ENCODE measurements around the gene KCNK10. TPM values are rescaled to one million over a fixed set of nuclear protein-coding genes. Genes with fewer than 3 reads are reported as not detected.

The KCNK10 gene
- total RNA-seq, 1 experiment from 2014 or later, result not detected

DNA sequence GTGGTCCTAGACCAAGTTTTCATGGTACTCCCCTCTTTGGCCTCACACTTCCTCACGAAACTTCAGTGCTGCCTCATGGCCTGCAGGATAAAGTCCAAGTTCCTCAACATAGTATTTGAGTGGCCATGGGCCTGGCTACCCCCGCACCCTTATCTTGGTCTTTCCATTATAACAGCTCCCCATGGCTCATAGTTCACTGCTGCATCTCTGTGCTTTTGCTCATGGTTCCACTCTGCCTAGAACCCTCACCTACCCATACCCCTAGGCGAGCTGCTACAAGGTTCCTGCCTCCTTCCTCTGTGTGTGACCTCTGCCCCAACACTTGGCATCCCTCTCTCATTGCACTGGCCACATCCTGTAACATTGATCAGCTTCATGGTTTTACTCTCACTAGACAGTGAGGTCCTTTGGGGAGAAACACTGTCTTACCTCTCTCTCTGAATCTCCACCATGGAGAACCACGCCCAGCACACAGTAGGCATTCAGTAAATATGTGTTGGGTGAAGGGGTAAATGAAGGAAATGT, 159.3 kb downstream of the KCNK10 start:
- DNase-seq (ENCODE audit: low spot score), result no peak
- ChIA-PET POLR2A (ENCODE audit: low non-redundant PET) (no interaction called here), CTCF (no interaction called here)
- peaks cover 21% of the 10 kb centered on the region for H3K27me3 ChIP-seq (replicated peaks; ENCODE audit: insufficient read depth, low read depth, low read length, poor library complexity)
- intact Hi-C loops (cut with micrococcal nuclease; ENCODE audit: unreplicated experiment), result no loop called here
- H3K27ac ChIP-seq (ENCODE audit: low read depth, low read length, poor library complexity, severe bottlenecking), result no peak overlapping the region
- no peaks in the 10 kb centered on the region for H3K4me1 ChIP-seq (ENCODE audit: insufficient read depth, low read length, poor library complexity, severe bottlenecking)
- no peaks in the 10 kb centered on the region for H3K36me3 ChIP-seq (ENCODE audit: insufficient read depth, low read length, poor library complexity, severe bottlenecking)
- no TSS peak for BruUV-seq (replicated peaks)
- no peaks in the 10 kb centered on the region for H3K9me3 ChIP-seq (ENCODE audit: low read depth, low read length, poor library complexity, severe bottlenecking)
- no peak for TF ChIP-seq EZH2 (IDR thresholded peaks at IDR 0.05; ENCODE audit: borderline replicate concordance, low read depth, low read length, poor library complexity, severe bottlenecking)
- TF ChIP-seq CTCF (conservative IDR thresholded peaks at IDR 0.05; ENCODE audit: low read depth, low read length), result no peak
- H3K4me3 ChIP-seq (ENCODE audit: low read depth, low read length, poor library complexity, severe bottlenecking), result no peak overlapping the region

GRCh38 chr14:88156127-88156526, 166.9 kb downstream of the KCNK10 start:
- Histone ChIP-seq H3K4me1 (ENCODE audit: insufficient read depth, low read length, poor library complexity, severe bottlenecking) (no peaks in the 10 kb centered on the region), H3K27me3 (replicated peaks; ENCODE audit: insufficient read depth, low read depth, low read length, poor library complexity) (peaks cover 31% of the 10 kb centered on the region), H3K27ac (ENCODE audit: low read depth, low read length, poor library complexity, severe bottlenecking) (no peak overlapping the region), H3K4me3 (ENCODE audit: low read depth, low read length, poor library complexity, severe bottlenecking) (no peak overlapping the region), H3K36me3 (ENCODE audit: insufficient read depth, low read length, poor library complexity, severe bottlenecking) (no peaks in the 10 kb centered on the region), H3K9me3 (ENCODE audit: low read depth, low read length, poor library complexity, severe bottlenecking) (no peaks in the 10 kb centered on the region)
- no peak for DNase-seq (ENCODE audit: low spot score)
- TF ChIP-seq EZH2 (IDR thresholded peaks at IDR 0.05; ENCODE audit: borderline replicate concordance, low read depth, low read length, poor library complexity, severe bottlenecking) (no peak), CTCF (conservative IDR thresholded peaks at IDR 0.05; ENCODE audit: low read depth, low read length) (no peak)
- intact Hi-C loops (cut with micrococcal nuclease; ENCODE audit: unreplicated experiment), result no loop called here
- CTCF ChIA-PET, result no interaction called here
- BruUV-seq (replicated peaks), result no TSS peak
- POLR2A ChIA-PET (ENCODE audit: low non-redundant PET), result no interaction called here

DNA sequence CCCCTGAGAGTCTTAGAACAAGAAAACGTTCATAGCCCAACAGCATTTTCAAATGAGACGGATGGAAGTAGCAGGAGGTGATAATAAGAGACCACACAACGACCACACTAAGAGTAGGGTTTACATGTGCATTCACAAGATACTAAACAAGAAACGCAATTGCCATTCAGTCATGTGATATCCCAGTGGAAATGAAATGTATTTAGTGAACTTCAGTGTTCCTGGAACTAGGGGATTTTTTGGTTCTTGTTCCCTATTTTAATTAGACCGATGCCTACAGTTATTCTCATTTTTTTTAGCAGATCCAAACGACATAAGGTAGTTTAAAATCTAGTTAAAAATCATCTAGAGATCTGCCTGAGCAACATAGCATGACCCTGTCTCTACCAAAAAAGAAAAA, 168.1 kb downstream of the KCNK10 start:
- ChIA-PET CTCF (no interaction called here), POLR2A (ENCODE audit: low non-redundant PET) (no interaction called here)
- no peak for TF ChIP-seq CTCF (conservative IDR thresholded peaks at IDR 0.05; ENCODE audit: low read depth, low read length)
- no peak for TF ChIP-seq EZH2 (IDR thresholded peaks at IDR 0.05; ENCODE audit: borderline replicate concordance, low read depth, low read length, poor library complexity, severe bottlenecking)
- no peak for DNase-seq (ENCODE audit: low spot score)
- H3K4me3 ChIP-seq (ENCODE audit: low read depth, low read length, poor library complexity, severe bottlenecking), result no peak overlapping the region
- intact Hi-C loops (cut with micrococcal nuclease; ENCODE audit: unreplicated experiment), result no loop called here
- no peak overlapping the region for H3K27ac ChIP-seq (ENCODE audit: low read depth, low read length, poor library complexity, severe bottlenecking)
- BruUV-seq (replicated peaks), result no TSS peak
- no peaks in the 10 kb centered on the region for H3K36me3 ChIP-seq (ENCODE audit: insufficient read depth, low read length, poor library complexity, severe bottlenecking)
- no peaks in the 10 kb centered on the region for H3K9me3 ChIP-seq (ENCODE audit: low read depth, low read length, poor library complexity, severe bottlenecking)
- H3K4me1 ChIP-seq (ENCODE audit: insufficient read depth, low read length, poor library complexity, severe bottlenecking), result no peaks in the 10 kb centered on the region
- H3K27me3 ChIP-seq (replicated peaks; ENCODE audit: insufficient read depth, low read depth, low read length, poor library complexity), result peaks cover 20% of the 10 kb centered on the region
